Measurements from ENCODE around the gene NKX1-1. TPM values are rescaled to one million over a fixed set of nuclear protein-coding genes. Genes with fewer than 3 reads are reported as not detected.
"Not testable (repeated sequence)": the region's sequence is repeated elsewhere in the genome, so short reads cannot be mapped to it uniquely, and the experiment has no call there.

Gene NKX1-1
- polyA plus RNA-seq, 3 donors from 2014 or later = not detected

- H3K27ac Mint-ChIP-seq = no peak overlapping the region
- H3K9me3 Mint-ChIP-seq = peaks cover 0 to 8% (median 2%) of the 10 kb centered on the region in 6 donors
- H3K4me1 Mint-ChIP-seq = no peaks in the 10 kb centered on the region
Observed at GRCh38 chr4:1398681-1399507, 7.3 kb downstream of the NKX1-1 start.

GRCh38 chr4:1396806-1397455, 9.3 kb downstream of the NKX1-1 start:
- H3K27me3 Mint-ChIP-seq (ENCODE audit: low read depth in 3 of 3) = peaks cover 2 to 11% (median 4%) of the 10 kb centered on the region in 3 donors
- no peak overlapping the region for H3K27ac Mint-ChIP-seq
- no peak for DNase-seq
- peaks cover 0 to 11% (median 5%) of the 10 kb centered on the region in 3 donors for H3K36me3 Mint-ChIP-seq
- H3K4me3 Mint-ChIP-seq = no peak overlapping the region
- H3K9me3 Mint-ChIP-seq = peaks cover 0 to 10% (median 2%) of the 10 kb centered on the region in 6 donors
- H3K4me1 Mint-ChIP-seq = no peaks in the 10 kb centered on the region

More at GRCh38 chr4:1398681-1399507, 7.3 kb downstream of the NKX1-1 start:
- DNase-seq = no peak
- Mint-ChIP-seq H3K36me3 (peaks cover 0 to 8% (median 5%) of the 10 kb centered on the region in 3 donors), H3K4me3 (no peak overlapping the region), H3K27me3 (ENCODE audit: low read depth in 3 of 3) (peaks cover 2 to 15% (median 4%) of the 10 kb centered on the region in 3 donors)

- no peak overlapping the region for H3K27ac Mint-ChIP-seq
- H3K27me3 Mint-ChIP-seq (ENCODE audit: low read depth in 3 of 3) = peaks cover 2 to 6% (median 4%) of the 10 kb centered on the region in 3 donors
- no peaks in the 10 kb centered on the region for H3K4me1 Mint-ChIP-seq
- no peak overlapping the region for H3K4me3 Mint-ChIP-seq
- H3K36me3 Mint-ChIP-seq = peaks cover 0 to 11% (median 5%) of the 10 kb centered on the region in 3 donors
- DNase-seq = no peak
- H3K9me3 Mint-ChIP-seq = peaks cover 0 to 10% (median 2%) of the 10 kb centered on the region in 6 donors
Observed at GRCh38 chr4:1395941-1396805, 10.1 kb downstream of the NKX1-1 start.

- H3K27ac Mint-ChIP-seq; H3K4me3 Mint-ChIP-seq; DNase-seq; H3K4me1 Mint-ChIP-seq; H3K27me3 Mint-ChIP-seq (ENCODE audit: low read depth in 3 of 3): not testable (repeated sequence)
- H3K36me3 Mint-ChIP-seq = peaks cover 0 to 11% (median 5%) of the 10 kb centered on the region in 3 donors
- peaks cover 0 to 10% (median 2%) of the 10 kb centered on the region in 6 donors for H3K9me3 Mint-ChIP-seq
Observed at GRCh38 chr4:1395389-1395820, 10.8 kb downstream of the NKX1-1 start.

GRCh38 chr4:1394554-1395388, 11.5 kb downstream of the NKX1-1 start:
- H3K4me1 Mint-ChIP-seq; H3K4me3 Mint-ChIP-seq; H3K27me3 Mint-ChIP-seq (ENCODE audit: low read depth in 3 of 3); H3K27ac Mint-ChIP-seq; DNase-seq: not testable (repeated sequence)
- Mint-ChIP-seq H3K36me3 (peaks cover 4 to 13% (median 8%) of the 10 kb centered on the region in 3 donors), H3K9me3 (peaks cover 0 to 10% (median 4%) of the 10 kb centered on the region in 6 donors)

- Mint-ChIP-seq H3K27ac (no peak overlapping the region), H3K27me3 (ENCODE audit: low read depth in 3 of 3) (peaks cover 2% of the 10 kb centered on the region in 3 donors), H3K4me3 (no peak overlapping the region), H3K36me3 (peaks cover 10 to 20% (median 15%) of the 10 kb centered on the region in 3 donors), H3K4me1 (no peaks in the 10 kb centered on the region), H3K9me3 (peaks cover 0 to 12% (median 3%) of the 10 kb centered on the region in 6 donors)
- DNase-seq = no peak
Observed at GRCh38 chr4:1393866-1394265, 12.4 kb downstream of the NKX1-1 start.

- H3K9me3 Mint-ChIP-seq = peaks cover 4 to 17% (median 6%) of the 10 kb centered on the region in 6 donors
- not testable (repeated sequence) for H3K27me3 Mint-ChIP-seq (ENCODE audit: low read depth in 3 of 3); H3K27ac Mint-ChIP-seq; H3K4me3 Mint-ChIP-seq; DNase-seq; H3K4me1 Mint-ChIP-seq
- H3K36me3 Mint-ChIP-seq = peaks cover 16 to 25% (median 20%) of the 10 kb centered on the region in 3 donors
Observed at GRCh38 chr4:1393363-1393762, 12.9 kb downstream of the NKX1-1 start.

GRCh38 chr4:1385373-1386340, 20.6 kb downstream of the NKX1-1 start:
- Mint-ChIP-seq H3K27me3 (ENCODE audit: low read depth in 3 of 3) (no peaks in the 10 kb centered on the region), H3K36me3 (peaks cover 31 to 35% (median 31%) of the 10 kb centered on the region in 3 donors), H3K4me3 (no peak overlapping the region), H3K27ac (no peak overlapping the region), H3K9me3 (peaks cover 1 to 14% (median 7%) of the 10 kb centered on the region in 6 donors), H3K4me1 (no peaks in the 10 kb centered on the region)
- no peak for DNase-seq

GRCh38 chr4:1384675-1385372, 21.4 kb downstream of the NKX1-1 start:
- Mint-ChIP-seq H3K36me3 (peaks cover 29 to 32% (median 29%) of the 10 kb centered on the region in 3 donors), H3K27me3 (ENCODE audit: low read depth in 3 of 3) (no peaks in the 10 kb centered on the region), H3K9me3 (peaks cover 1 to 13% (median 7%) of the 10 kb centered on the region in 6 donors), H3K4me1 (no peaks in the 10 kb centered on the region), H3K27ac (no peak overlapping the region), H3K4me3 (no peak overlapping the region)
- no peak for DNase-seq

GRCh38 chr4:1383728-1384591, 22.3 kb downstream of the NKX1-1 start:
- Mint-ChIP-seq H3K4me3 (no peak overlapping the region), H3K4me1 (no peaks in the 10 kb centered on the region), H3K27me3 (ENCODE audit: low read depth in 3 of 3) (no peaks in the 10 kb centered on the region), H3K36me3 (peaks cover 22 to 26% (median 23%) of the 10 kb centered on the region in 3 donors), H3K27ac (no peak overlapping the region), H3K9me3 (peaks cover 1 to 9% (median 6%) of the 10 kb centered on the region in 6 donors)
- DNase-seq = no peak
